Activated CD4-positive, alpha-beta T cell treated with anti-CD3 and anti-CD28 coated beads, Interleukin-2, amount 50 U/mL, for 4 hours (primary cell): ENCODE results near the gene TANK.
A peak's percentile ranks its signal among the peaks of the same experiment; 100 is the strongest.
"Not testable (repeated sequence)": the region's sequence is repeated elsewhere in the genome, so short reads cannot be mapped to it uniquely, and the experiment has no call there.

ENCODE experiments used
- DNase-seq, 2 experiments: peaks; one replicate each; pipeline ENCODE4 v3.0.0-alpha.2; 2020

TANK gene

GRCh38 chr2:161160226-161161073 lies at the start of gene TANK:
TANK (plus strand) TSS chr2:161160428; CDS start chr2:161179663, 19,235 bp downstream.
- DNase-seq: peak; percentile 80 to 83

- no peak for DNase-seq
These were observed 48.7 kb upstream of the TANK start for GRCh38 chr2:161111531-161111930.

- DNase-seq: no peak
These were observed 47.3 kb upstream of the TANK start for GRCh38 chr2:161112908-161113307.

- no peak for DNase-seq
These were observed 46.3 kb upstream of the TANK start for GRCh38 chr2:161113693-161114575.

- DNase-seq: no peak
These were observed 45.0 kb upstream of the TANK start for GRCh38 chr2:161115205-161115604.

GRCh38 chr2:161115605-161116380 lies 44.4 kb upstream of the TANK start:
- DNase-seq: no peak

GRCh38 chr2:161116509-161116908 lies 43.7 kb upstream of the TANK start:
- no peak for DNase-seq

GRCh38 chr2:161117506-161117905 lies 42.7 kb upstream of the TANK start:
- DNase-seq: no peak

- no peak for DNase-seq
These were observed 41.5 kb upstream of the TANK start for GRCh38 chr2:161118722-161119121.

GRCh38 chr2:161119483-161119882 lies 40.7 kb upstream of the TANK start:
- DNase-seq: no peak

GRCh38 chr2:161120775-161121174 lies 39.5 kb upstream of the TANK start:
- DNase-seq: no peak

- DNase-seq: no peak
These were observed 38.6 kb upstream of the TANK start for GRCh38 chr2:161121622-161122021.

GRCh38 chr2:161122772-161123530 lies 37.3 kb upstream of the TANK start:
- no peak for DNase-seq

- DNase-seq: no peak
These were observed 36.6 kb upstream of the TANK start for GRCh38 chr2:161123531-161124030.

- no peak for DNase-seq
These were observed 36.0 kb upstream of the TANK start for GRCh38 chr2:161124201-161124600.

GRCh38 chr2:161128885-161129284 lies 31.3 kb upstream of the TANK start:
- DNase-seq: no peak

- DNase-seq: no peak
These were observed 29.9 kb upstream of the TANK start for GRCh38 chr2:161130354-161130753.

- no peak for DNase-seq
These were observed 29.1 kb upstream of the TANK start for GRCh38 chr2:161131074-161131680.

- DNase-seq: no peak
These were observed 28.4 kb upstream of the TANK start for GRCh38 chr2:161131804-161132203.

GRCh38 chr2:161132384-161132783 lies 27.8 kb upstream of the TANK start:
- not testable (repeated sequence) for DNase-seq

GRCh38 chr2:161133366-161133765 lies 26.9 kb upstream of the TANK start:
- no peak for DNase-seq
